Measurements from ENCODE around the gene CAPS.

The CAPS gene

DNA sequence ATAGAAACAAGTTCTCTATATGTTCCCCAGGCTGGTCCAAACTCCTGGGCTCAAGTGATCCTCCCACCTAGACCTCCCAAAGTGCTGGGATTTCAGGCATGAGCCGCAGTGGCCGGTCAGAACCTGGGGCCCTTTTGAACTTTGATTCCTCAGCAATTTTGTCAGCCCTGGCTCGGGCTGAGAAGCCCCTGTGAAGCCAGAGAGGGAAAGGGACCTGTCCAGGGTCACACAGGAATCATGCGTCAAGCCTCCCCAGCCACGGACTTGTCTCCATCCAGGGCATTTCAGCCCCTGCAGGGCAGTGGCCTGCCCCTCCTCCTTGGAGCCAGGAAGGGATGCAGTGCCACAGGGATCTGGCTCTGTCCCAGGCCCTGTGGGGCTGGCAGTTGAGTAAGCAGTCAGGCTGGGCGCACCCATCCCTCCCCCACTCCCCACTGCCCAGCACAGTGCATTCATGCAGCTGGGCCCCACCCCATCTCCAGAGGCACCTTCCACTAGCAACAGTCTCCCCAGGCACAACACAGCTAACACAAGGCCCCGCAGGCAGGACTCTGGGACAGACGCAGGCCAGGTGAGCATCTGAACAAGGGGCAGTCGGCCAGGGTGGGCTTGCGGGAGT is at the start of gene CAPS:
CAPS (plus strand) TSS at position 516 of the 619 bp plus-strand sequence. CDS start 153 bp downstream, outside the sequence.
- peak; percentile 67 for ATAC-seq
- no peak for TF ChIP-seq ZNF70 (CRISPR knock-in tag; IDR thresholded peaks at IDR 0.05)
- no peak for TF ChIP-seq ZFP30 (CRISPR knock-in tag; IDR thresholded peaks at IDR 0.05)
- TF ChIP-seq, protein P1, sequence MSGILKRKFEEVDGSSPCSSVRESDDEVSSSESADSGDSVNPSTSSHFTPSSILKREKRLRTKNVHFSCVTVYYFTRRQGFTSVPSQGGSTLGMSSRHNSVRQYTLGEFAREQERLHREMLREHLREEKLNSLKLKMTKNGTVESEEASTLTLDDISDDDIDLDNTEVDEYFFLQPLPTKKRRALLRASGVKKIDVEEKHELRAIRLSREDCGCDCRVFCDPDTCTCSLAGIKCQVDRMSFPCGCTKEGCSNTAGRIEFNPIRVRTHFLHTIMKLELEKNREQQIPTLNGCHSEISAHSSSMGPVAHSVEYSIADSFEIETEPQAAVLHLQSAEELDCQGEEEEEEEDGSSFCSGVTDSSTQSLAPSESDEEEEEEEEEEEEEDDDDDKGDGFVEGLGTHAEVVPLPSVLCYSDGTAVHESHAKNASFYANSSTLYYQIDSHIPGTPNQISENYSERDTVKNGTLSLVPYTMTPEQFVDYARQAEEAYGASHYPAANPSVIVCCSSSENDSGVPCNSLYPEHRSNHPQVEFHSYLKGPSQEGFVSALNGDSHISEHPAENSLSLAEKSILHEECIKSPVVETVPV (CRISPR knock-in tag; IDR thresholded peaks at IDR 0.05), result no peak
- TF ChIP-seq SNAI2 (CRISPR knock-in tag; IDR thresholded peaks at IDR 0.05), result no peak
- TF ChIP-seq, protein P2, sequence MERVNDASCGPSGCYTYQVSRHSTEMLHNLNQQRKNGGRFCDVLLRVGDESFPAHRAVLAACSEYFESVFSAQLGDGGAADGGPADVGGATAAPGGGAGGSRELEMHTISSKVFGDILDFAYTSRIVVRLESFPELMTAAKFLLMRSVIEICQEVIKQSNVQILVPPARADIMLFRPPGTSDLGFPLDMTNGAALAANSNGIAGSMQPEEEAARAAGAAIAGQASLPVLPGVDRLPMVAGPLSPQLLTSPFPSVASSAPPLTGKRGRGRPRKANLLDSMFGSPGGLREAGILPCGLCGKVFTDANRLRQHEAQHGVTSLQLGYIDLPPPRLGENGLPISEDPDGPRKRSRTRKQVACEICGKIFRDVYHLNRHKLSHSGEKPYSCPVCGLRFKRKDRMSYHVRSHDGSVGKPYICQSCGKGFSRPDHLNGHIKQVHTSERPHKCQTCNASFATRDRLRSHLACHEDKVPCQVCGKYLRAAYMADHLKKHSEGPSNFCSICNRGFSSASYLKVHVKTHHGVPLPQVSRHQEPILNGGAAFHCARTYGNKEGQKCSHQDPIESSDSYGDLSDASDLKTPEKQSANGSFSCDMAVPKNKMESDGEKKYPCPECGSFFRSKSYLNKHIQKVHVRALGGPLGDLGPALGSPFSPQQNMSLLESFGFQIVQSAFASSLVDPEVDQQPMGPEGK (CRISPR knock-in tag; IDR thresholded peaks at IDR 0.05; ENCODE audit: borderline replicate concordance), result no peak
- TF ChIP-seq ESRRG (CRISPR knock-in tag; IDR thresholded peaks at IDR 0.05), result no peak
- TF ChIP-seq, protein P3, sequence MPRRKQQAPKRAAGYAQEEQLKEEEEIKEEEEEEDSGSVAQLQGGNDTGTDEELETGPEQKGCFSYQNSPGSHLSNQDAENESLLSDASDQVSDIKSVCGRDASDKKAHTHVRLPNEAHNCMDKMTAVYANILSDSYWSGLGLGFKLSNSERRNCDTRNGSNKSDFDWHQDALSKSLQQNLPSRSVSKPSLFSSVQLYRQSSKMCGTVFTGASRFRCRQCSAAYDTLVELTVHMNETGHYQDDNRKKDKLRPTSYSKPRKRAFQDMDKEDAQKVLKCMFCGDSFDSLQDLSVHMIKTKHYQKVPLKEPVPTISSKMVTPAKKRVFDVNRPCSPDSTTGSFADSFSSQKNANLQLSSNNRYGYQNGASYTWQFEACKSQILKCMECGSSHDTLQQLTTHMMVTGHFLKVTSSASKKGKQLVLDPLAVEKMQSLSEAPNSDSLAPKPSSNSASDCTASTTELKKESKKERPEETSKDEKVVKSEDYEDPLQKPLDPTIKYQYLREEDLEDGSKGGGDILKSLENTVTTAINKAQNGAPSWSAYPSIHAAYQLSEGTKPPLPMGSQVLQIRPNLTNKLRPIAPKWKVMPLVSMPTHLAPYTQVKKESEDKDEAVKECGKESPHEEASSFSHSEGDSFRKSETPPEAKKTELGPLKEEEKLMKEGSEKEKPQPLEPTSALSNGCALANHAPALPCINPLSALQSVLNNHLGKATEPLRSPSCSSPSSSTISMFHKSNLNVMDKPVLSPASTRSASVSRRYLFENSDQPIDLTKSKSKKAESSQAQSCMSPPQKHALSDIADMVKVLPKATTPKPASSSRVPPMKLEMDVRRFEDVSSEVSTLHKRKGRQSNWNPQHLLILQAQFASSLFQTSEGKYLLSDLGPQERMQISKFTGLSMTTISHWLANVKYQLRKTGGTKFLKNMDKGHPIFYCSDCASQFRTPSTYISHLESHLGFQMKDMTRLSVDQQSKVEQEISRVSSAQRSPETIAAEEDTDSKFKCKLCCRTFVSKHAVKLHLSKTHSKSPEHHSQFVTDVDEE (CRISPR knock-in tag; IDR thresholded peaks at IDR 0.05), result no peak
- TF ChIP-seq ARNTL (CRISPR knock-in tag; IDR thresholded peaks at IDR 0.05; ENCODE audit: borderline replicate concordance, low read depth), result no peak
- no peak for TF ChIP-seq ZNF565 (CRISPR knock-in tag; conservative IDR thresholded peaks at IDR 0.05; ENCODE audit: low read depth)
- TF ChIP-seq, protein P4, sequence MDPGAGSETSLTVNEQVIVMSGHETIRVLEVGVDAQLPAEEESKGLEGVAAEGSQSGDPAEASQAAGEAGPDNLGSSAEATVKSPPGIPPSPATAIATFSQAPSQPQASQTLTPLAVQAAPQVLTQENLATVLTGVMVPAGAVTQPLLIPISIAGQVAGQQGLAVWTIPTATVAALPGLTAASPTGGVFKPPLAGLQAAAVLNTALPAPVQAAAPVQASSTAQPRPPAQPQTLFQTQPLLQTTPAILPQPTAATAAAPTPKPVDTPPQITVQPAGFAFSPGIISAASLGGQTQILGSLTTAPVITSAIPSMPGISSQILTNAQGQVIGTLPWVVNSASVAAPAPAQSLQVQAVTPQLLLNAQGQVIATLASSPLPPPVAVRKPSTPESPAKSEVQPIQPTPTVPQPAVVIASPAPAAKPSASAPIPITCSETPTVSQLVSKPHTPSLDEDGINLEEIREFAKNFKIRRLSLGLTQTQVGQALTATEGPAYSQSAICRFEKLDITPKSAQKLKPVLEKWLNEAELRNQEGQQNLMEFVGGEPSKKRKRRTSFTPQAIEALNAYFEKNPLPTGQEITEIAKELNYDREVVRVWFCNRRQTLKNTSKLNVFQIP (CRISPR knock-in tag; IDR thresholded peaks at IDR 0.05; ENCODE audit: borderline replicate concordance, low read depth), result no peak
- TF ChIP-seq OSR1 (CRISPR knock-in tag; IDR thresholded peaks at IDR 0.05), result no peak
- TF ChIP-seq BACH2 (CRISPR knock-in tag; IDR thresholded peaks at IDR 0.05; ENCODE audit: borderline replicate concordance), result no peak
- no peak for TF ChIP-seq PPARA (CRISPR knock-in tag; IDR thresholded peaks at IDR 0.05; ENCODE audit: borderline replicate concordance)
- TF ChIP-seq TCF4 (CRISPR knock-in tag; IDR thresholded peaks at IDR 0.05; ENCODE audit: borderline replicate concordance), result no peak
- TF ChIP-seq ZC3H10 (CRISPR knock-in tag; IDR thresholded peaks at IDR 0.05), result no peak
- TF ChIP-seq TOX (CRISPR knock-in tag; IDR thresholded peaks at IDR 0.05; ENCODE audit: borderline replicate concordance), result no peak
- TF ChIP-seq CSDC2 (CRISPR knock-in tag; IDR thresholded peaks at IDR 0.05), result no peak
- no peak for TF ChIP-seq RARB (CRISPR knock-in tag; IDR thresholded peaks at IDR 0.05)
- no peak for TF ChIP-seq ZNF8 (CRISPR knock-in tag; IDR thresholded peaks at IDR 0.05)

DNA sequence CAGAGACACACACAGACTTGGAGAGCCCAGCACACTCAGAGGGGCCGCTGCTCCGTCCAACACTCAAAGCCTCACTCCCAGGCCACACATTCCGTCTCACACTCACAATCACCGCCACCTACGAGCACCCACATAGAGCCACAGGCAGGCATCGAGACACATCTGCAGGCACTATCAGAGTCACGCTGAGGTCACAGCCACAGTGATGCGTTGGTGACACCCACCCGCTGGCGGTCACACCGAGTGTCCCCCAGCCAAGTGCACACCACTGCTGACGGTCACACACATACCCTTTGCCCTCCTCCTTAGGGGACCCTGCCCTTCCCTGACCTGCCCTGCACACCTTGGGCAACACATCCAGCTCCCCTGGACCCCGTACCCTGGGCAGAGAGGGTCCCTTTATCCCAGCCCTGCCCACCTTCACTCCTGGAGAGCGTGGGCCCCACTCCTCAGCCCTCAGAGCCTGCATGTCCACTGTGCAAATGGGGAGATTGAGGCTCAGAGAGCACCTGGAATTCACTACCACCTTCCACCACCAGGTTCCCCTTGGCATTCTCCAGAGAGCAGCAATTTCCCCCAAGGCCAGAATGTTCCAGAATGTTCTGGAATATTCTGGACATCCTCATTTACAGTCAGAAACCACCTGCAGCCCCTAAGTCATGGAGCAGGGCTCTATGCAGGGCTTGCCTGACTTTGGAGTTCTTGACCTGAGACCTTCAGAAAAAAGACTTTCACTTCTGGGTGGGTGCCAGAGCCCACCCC is 49.1 kb upstream of the CAPS start:
- TF ChIP-seq ZFP3 (CRISPR knock-in tag; IDR thresholded peaks at IDR 0.05), result no peak
- TF ChIP-seq, protein P2 (CRISPR knock-in tag; IDR thresholded peaks at IDR 0.05; ENCODE audit: borderline replicate concordance), result no peak
- TF ChIP-seq ESRRG (CRISPR knock-in tag; IDR thresholded peaks at IDR 0.05), result no peak
- TF ChIP-seq TCF4 (CRISPR knock-in tag; IDR thresholded peaks at IDR 0.05; ENCODE audit: borderline replicate concordance), result no peak
- no peak for TF ChIP-seq ZFP30 (CRISPR knock-in tag; IDR thresholded peaks at IDR 0.05)
- TF ChIP-seq ZNF8 (CRISPR knock-in tag; IDR thresholded peaks at IDR 0.05), result no peak
- TF ChIP-seq, protein P4 (CRISPR knock-in tag; IDR thresholded peaks at IDR 0.05; ENCODE audit: borderline replicate concordance, low read depth), result no peak
- no peak for TF ChIP-seq OSR1 (CRISPR knock-in tag; IDR thresholded peaks at IDR 0.05)
- peak; percentile 31; the same call in 2 of the 3 replicates for ATAC-seq
